Erythroblast (primary cell): ENCODE results near the gene CCDC88B.

Experiments
- GATA1 ChIP-seq: IDR thresholded peaks from 2 replicates; pipeline ENCODE4 v1.6.1; 2011; ENCODE audit warnings: low read depth, mild to moderate bottlenecking, control low read depth, low read length, moderate library complexity
- POLR2A ChIP-seq: IDR thresholded peaks from 2 replicates; pipeline ENCODE4 v1.6.1; 2011; ENCODE audit warnings: mild to moderate bottlenecking, low read length

GRCh38 chr11:64372021-64372420, 32.0 kb downstream of the CCDC88B start:
- no peak for TF ChIP-seq POLR2A
- no peak for TF ChIP-seq GATA1
